Measurements from ENCODE around the gene KANSL1. TPM values are rescaled to one million over a fixed set of nuclear protein-coding genes. Genes with fewer than 3 reads are reported as not detected.
"Not testable (repeated sequence)": the region's sequence is repeated elsewhere in the genome, so short reads cannot be mapped to it uniquely, and the experiment has no call there.

Gene KANSL1
- total RNA-seq, 1 experiment from 2014 or later: 37.4 TPM

DNA sequence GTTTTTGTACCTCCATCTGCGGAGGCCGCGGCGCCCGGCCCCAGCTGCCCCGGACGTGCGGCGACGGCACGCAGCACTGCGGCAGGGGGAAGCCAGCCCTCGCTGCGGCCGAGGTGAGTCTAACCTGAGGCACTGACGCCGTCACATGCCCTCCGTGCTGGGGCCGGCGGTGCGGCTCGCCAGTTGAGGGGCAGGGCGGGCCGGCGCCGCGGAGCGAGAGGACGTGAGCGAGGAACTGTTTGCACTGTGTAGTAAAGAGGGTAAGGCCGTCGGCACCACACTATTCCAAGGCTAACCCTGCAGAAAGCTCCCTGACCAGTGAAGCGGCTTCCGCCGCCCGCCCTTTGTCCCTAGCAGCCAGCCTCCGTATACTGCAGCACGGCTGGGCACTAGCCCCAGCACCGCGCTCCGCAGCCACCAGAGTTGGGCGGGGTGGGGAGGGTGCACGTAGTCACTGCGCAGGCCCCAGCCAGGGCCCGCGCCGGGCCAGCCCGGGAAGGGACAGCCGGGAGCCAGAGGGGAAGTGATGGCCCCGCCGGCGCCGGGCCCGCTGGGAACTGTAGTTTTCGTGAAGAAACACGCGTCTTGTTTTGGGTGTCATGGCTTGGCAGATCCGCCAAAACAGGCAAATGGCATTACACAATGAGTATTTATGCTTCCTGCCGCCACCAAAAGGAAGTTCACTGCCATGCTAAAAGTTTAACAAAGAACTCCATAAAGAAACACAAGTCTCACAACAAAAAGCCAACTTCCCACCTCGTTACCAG, 580 bp upstream of the KANSL1 start:
- peak; percentile 99 for DNase-seq (ENCODE audit: low spot score)

DNA sequence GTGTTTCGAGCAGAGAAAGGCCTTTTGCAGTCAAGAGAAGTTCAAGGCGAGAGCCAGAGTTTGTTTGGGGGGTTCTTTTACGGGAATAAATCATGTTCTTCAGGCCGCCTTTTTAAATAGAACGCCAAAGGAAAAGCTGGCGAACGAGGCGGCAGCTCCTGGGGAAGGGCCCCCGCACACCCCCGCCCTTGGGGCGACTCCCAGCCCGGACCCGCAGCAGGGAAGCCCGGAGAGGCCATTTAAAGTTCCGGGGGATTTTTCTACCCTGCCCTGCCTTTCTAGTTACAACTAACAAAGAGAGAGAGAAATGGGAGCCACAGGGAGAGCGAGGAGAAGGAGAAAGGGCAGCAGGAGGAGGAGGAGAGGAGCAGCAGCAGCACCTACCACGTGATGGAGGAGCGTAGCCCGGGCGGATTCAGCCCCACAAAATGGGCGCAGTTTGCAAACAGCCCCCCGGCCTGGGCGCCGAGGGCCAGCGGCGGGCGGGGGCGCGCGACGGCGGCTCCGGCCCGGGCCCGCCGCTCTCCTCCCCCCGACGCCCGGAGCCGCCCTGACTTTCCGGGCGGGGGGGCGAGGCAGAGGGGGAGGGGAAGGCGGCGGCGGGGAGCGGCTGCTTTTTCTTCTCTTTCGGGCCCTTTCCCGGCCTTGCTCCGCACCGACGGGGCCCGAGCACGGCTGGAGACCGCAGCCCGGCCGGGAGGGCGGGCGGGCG, 634 bp downstream of the KANSL1 start:
- DNase-seq (ENCODE audit: low spot score): peak; percentile 68

DNA sequence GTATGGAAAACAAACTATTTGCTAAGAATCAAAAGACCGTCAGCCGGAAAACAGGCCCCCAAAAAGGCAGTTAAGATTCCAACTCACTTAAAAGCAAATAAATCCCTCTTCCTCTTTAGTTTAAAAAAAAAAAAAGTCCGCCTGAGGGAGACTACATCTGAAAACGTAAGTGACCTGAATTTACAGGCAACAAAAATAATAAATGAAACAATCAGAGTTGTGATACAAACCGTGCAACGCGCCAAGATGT, 1.1 kb downstream of the KANSL1 start:
- DNase-seq (ENCODE audit: low spot score): no peak

DNA sequence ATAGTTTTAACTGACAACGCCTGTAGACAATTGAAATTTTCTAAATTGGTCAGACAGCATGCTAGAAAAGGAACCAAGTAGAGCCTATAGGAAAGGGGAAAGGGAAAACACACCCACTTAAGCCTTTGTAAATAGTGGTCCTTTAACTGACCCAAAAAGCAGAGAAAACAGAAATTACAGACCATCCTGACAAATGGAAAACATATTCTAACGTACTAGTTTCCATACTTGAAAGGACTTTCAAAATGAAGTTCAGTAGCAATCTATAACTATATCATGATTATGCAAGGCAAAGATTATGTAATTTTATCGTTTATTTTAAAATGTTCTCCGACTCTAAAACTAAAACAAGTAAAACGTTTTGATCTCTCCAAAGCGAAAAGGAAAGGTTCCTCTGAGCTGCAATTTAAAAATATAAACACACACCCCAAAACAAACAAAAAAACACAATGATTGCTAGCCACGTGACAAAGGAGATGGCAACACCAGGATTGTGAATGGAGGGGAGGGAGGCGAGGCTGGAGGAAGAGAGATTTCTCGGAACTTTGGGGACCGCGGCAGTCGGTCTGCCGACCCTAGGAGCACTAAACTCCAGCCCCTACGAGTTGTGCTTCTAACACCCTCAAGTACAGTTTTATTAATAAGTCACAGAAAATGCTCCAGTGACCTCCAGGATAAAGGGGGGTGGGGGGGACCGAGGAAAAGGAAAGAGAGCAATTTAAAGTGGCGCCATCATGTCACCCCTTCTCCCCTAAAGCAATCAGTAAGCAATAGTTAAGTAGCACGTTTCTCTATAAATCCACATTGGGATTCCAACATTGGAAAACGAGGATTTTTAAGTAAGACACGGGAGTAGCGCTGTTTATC, 1.7 kb downstream of the KANSL1 start:
- DNase-seq (ENCODE audit: low spot score): peak; percentile 63

DNA sequence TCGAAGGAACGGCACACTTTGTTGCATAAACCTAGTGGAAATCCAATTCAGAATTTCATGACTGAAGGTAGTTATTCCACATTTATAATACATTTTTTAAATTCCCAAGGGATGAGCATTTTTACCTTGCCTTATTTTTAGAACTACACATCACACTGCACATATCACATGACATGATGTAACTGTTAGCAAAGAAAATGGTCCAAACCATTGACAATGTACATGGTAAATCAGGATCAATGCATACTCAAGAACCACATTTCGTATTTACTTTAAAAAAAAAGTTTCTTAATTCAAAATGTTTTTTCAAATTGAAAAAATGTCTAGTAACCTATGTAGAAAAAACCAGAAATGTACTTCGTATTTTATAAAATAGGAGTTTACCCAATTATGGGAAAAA, 2.5 kb downstream of the KANSL1 start:
- DNase-seq (ENCODE audit: low spot score): no peak

DNA sequence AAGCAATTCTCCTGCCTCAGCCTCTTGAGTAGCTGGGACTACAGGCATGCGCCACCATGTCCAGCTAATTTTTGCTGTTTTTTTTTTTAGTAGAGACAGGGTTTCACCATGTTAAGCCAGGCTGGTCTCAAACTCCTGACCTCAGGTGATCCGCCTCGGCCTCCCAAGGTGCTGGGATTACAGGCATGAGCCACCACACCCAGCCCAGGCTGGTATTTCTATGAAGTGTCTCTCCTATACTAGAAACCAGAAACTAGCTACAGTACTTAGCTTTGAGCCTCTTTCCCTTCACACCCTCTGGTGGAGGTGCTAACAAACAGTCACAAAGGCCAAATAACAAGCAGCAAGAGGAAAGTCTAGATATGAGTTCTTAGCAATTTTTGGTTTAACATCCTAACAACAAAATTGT, 6.4 kb downstream of the KANSL1 start:
- peak; percentile 43 for DNase-seq (ENCODE audit: low spot score)

DNA sequence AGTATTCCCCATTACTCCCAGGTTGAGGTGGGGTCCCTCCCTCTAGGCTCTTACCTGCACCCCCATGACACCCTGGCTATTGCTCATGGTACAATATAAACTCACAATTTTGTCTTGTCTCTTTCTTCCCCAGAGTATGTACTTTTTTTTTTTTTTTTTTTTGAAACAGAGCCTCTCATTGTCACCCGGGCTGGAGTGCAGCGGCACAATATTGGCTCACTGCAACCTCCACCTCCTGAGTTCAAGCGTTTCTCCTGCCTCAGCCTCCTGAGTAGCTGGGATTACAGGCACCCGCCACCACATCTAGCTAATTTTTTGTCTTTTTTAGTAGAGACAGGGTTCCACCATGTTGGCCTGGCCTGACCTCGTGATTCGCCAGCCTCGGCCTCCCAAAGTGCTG, 8.5 kb downstream of the KANSL1 start:
- DNase-seq (ENCODE audit: low spot score): no peak

DNA sequence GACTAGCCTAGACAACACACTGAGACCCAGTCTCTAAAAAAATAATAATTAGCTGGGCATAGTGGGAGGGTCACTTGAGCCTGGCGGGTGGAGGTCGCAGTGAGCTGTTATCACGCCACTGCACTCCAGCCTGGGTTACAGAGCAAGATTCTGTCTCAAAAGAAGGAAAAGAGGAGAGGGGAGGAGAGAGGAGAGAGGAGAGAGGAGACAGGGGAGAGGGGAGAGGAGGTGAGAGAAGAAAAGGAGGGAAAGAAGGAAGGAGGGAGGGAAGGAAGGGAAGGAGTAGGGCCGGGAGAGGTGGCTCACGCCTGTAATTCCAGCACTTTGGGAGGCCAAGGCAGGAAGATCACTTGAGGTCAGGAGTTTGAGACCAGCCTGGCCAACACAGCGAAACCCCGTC, 9.8 kb downstream of the KANSL1 start:
- not testable (repeated sequence) for DNase-seq (ENCODE audit: low spot score)

DNA sequence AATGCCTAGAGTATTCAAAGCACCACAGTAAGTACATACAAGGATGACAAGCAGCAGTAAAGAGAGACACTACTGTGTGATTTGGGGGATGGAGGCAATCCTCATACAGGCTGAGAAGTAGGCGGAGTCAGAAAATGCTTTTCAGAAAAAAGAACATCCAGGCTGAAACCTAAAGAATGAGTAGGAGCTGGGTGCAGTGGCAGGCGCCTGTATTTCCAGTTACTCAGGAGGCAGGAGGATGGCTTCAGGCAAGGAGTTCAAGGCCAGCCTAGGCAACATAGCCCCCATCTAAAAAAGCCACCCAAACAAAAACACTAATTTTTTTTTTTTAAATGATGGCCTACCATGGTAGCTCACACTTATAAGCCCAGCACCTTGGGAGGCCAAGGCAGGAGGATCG, 10.3 kb downstream of the KANSL1 start:
- no peak for DNase-seq (ENCODE audit: low spot score)

DNA sequence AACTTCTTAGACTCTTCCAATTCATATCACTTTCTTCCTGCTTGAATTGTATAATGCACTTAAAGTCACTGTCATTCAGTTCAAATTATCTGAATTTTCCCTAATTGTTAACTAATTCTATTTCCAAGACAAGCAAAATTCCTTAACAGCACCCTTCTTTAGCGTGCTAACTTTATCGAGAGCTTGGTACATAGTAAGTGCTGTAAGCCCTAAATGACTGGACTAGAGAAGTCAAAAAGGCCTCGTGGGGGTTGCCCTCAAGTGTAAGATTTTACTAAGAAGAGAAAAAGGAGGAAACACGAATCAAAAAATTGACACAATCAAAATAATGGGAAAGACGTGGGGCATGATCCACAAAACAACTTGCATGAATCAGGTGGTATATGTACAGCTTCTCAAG, 11.3 kb downstream of the KANSL1 start:
- no peak for DNase-seq (ENCODE audit: low spot score)

DNA sequence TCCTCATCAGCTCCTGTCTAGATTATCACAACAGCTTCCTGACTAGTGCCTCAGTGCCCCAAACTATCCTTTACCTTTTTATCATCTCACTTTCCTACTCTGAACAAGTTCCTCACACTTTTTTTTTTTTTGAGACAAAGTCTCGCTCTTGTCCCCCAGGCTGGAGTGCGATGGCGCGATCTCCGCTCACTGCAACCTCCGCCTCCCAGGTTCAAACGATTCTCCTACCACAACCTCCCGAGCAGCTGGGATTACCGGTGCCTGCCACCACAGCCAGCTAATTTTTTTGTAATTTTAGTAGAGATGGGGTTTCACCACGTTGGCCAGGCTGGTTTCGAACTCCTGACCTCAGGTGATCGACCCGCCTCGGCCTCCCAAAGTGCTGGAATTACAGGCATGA, 11.9 kb downstream of the KANSL1 start:
- DNase-seq (ENCODE audit: low spot score): not testable (repeated sequence)

DNA sequence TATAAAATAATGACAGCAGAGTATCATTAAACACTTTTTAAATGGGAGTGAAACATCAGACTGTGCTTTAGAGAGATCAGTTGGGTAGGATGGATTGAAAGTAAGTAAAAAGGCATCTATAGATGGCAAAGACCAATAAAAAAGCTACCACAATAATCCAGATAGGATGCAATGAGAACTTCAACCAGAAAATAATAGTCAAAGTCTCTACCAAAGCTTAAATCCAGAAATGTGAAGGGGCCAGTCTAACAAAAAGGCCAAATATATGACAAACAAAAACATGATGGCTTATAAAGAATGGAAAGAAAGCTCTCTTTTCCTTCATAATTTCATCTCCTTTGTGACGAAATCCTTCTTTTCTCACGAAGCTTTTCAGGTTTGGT, 12.3 kb downstream of the KANSL1 start:
- no peak for DNase-seq (ENCODE audit: low spot score)

DNA sequence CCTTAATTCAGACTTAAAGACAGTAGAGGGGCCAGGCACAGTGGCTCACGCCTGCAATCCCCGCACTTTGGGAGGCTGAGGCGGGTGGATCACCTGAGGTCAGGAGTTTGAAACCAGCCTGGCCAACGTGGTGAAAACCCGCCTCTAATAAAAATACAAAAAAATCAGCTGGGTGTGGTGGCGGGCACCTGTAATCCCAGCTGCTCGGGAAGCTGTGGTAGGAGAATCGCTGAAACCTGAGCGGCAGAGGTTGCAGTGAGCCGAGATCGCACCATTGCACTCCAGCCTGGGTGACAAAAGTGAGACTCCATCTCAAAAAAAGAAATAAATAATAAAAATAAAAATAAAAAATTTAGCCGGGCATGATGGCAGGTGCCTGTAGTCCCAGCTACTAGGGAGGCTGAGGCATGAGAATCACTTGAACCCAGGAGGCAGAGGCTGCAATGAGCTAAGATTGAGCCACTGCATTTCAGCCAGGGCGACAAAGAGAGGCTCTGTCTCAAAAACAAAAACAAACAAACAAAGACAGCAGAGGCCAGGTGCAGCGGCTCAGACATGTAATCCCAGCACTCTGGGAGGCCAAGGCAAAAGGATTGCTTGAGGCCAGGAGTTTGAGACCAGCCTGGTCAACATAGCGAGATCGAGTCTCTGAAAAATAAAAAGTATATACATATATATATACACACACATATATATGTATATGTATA, 12.9 kb downstream of the KANSL1 start:
- not testable (repeated sequence) for DNase-seq (ENCODE audit: low spot score)

DNA sequence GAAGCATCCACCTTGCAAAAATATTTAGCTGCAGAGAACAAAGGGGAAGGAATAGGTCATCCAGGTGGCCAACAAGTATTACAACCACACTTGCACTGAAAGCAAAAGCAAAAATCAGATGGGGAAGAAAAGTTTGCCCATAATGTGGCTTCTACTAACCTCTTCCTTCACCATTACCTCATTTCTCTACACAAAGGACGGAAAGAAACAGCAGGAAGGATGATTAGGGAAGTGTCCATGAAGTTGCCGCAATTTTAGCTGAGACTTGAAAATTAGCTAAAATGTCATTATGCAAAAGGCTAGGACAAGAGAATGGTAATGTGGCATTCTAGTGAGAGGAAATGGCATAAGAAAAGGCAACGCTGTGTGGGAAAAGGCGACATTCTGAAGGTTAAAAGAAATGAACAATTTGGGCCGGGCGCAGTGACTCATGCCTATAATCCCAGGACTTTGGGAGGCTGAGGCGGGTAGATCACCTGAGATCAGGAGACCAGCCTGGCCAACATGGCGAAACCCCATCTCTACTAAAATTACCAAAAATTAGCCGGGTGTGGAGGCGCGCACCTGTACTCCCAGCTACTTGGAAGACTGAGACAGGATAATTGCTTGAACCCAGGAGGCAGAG, 13.7 kb downstream of the KANSL1 start:
- DNase-seq (ENCODE audit: low spot score): no peak

DNA sequence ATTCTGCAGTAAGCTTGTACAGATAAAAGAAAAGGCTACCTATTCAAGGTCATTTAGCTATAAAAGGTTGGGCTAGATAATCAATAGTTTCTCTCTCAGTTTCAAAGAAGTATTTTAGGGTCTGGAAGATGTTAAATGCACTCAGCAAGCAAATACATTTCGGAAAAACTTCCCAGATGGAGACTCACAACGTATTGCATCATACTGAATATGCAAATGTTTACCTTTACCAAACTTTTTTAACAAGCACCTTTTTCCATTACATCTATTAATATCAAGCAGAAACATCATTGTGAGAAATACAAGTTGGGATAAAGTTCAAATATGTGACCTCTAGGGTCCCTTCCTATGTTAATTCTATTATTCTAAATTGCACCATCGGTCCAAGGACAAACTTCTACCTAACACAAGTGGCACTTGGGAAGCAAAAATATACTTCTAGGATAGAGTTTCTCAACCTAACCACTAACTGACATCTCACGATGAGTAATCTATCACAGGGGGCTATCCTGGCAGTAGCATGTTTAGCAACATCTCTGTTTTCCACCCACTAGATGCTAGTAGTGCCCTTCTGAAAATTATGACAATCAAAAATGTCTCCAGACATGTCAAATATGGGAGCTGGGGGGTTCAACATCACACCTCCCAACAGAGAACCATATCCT, 14.5 kb downstream of the KANSL1 start:
- DNase-seq (ENCODE audit: low spot score): no peak

DNA sequence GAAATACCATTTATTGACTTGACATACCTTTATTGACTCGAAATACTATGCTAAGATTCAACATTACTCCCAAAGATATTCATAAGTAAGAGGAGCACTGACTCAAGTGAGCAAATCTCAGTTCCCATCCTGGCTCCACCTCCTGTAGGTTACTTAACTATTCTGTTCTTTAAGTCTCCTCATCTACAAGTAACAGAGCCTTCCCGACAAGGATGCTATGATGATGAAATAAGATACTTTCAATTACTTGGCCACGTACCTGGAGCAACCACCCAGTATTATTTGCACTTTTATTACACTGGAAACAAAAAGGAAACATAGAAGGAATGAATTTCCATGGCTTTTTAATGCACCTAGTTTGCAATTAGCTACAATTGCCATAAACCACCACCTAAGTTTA, 16.3 kb downstream of the KANSL1 start:
- DNase-seq (ENCODE audit: low spot score): no peak

DNA sequence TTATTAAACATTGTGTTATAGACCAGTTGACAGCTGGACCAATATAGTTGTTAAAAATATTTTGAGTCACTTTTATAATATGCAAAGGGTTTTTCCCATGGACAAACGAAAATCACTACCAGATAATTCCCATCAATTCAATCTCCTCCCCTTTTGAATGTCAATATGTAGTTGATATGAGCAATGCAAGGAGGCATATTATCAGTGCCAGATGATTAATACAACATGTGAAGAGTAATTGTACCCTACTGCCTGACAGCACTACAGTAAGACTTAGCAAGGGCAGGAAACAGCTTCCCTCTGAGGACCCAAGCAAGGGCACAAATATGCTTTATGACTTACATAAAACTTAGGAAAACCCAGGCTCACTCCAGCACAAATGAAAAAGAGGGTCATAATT, 17.3 kb downstream of the KANSL1 start:
- DNase-seq (ENCODE audit: low spot score): no peak

DNA sequence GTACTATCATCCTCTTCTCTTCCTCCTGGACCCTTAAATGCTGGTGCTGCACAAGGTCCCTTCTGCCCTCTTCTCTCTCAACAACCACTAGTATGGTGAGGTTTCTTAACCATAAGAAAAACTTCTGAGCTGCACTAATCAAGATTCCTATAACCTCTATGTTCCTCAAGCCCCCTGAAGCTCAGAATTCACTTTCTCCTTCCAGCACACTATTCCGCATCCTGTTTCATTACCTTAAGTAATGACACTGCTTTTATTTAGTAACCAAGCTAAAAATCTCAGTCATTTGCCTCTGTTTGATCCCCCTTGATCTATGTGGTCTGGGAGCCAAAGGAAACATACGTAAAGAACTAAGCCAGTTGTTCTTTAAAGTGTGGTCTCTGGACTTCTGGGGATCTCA, 20.1 kb downstream of the KANSL1 start:
- DNase-seq (ENCODE audit: low spot score): no peak

DNA sequence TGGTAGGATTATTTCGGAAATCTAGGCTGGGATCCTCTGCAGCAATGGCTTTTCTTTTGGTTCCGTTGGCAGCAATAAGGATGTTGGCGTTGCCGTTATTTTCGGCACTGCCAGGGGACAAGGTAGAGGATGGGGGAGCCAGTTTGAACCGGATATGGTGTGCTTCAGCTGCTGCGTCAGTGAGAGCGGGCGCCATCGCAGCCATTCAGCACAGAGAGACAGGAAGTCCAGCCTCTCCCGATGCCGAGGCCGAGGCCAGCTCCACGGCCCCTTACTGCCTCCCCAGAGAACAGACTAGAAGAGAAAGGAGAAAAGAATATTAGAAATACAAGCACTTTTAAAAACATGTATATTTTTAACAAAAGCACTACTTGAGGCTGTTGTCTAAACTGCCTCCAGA, 21.3 kb downstream of the KANSL1 start:
- DNase-seq (ENCODE audit: low spot score): no peak

DNA sequence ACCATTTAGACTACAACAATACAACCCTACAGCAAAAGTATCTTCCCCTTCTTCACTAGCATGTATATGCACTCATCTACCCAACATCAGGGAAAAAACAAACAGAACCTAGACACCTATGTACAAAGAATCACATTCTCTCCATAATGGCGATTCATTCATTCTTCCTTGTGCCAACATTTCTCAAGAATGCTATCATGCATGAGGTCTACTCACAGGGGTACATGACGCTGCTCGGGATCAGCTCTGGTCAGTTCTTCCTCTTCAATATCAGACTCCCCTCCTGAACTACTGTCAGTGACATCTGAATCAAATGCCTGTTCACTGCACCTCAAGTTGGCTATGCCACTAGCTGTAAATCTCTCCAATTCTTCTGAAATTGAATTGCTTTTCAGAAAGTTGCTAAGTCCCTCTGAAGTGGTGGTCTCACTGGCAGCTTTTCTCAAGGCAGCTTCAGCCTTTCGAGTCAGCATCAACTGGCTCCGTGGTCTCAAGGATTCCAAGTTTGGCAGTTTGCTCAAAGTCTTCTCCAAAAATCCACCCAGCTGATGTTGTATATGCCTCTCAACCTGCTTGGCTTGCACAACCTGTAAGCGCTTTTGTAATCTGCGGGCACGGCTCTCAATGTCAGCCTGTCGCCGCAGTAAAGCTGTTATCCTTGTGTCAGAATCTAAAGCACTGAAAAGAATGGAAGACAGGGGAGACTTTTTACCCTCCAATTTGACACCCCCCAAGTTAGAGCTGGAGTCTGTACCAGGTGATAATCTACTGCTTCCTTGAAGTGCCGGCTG, 22.4 kb downstream of the KANSL1 start:
- no peak for DNase-seq (ENCODE audit: low spot score)
